Dedifferentiated amniotic fluid mesenchymal stem cell (primary cell): Measurements from ENCODE around the gene TANC1.
A peak's percentile ranks its signal among the peaks of the same experiment; 100 is the strongest.

Experiments used
- DNase-seq: peaks from one replicate; pipeline ENCODE4 v3.0.0-alpha.2; 2016; ENCODE audit errors: extremely low spot score

Gene TANC1

DNA sequence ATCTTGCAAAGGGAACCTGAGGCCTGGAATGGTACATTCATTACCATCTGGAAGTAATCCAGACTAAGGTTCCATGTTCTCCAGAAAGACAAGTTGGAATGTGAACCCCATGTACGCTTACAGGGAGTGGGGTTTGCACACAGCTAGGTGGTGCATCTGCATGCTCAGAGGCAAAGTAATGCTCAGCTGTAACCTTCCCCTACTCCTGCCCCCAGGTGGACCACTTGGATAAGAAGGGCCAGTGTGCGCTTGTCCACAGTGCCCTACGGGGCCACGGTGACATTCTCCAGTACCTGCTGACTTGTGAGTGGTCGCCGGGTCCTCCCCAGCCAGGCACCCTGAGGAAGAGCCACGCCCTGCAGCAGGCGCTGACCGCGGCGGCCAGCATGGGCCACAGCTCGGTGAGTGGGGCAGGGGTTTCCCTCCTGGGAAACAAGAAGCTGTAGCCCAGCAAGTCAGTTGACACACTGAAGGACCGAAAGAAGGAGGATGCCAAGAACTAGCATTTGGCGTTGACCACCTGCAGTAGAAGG lies 228.0 kb downstream of the TANC1 start:
- no peak for DNase-seq

DNA sequence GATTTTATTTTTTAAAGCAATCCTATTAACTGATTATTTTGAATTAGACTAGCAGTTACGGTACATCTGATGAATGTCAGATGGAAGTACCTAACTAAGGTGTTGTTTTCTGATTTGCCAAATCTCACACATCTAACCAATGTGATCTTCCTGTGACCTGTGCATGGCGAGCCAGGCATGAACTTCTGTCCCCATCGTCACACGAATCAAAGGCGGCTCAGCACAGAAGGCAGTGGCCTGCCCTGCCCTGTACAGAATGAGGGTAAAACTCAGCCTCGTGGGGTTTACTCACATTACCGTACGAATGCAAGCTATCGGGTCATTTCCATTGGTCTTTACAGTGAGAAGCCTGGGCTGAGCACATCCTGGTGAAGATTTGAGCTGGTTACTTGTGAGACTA lies 230.8 kb downstream of the TANC1 start:
- no peak for DNase-seq

DNA sequence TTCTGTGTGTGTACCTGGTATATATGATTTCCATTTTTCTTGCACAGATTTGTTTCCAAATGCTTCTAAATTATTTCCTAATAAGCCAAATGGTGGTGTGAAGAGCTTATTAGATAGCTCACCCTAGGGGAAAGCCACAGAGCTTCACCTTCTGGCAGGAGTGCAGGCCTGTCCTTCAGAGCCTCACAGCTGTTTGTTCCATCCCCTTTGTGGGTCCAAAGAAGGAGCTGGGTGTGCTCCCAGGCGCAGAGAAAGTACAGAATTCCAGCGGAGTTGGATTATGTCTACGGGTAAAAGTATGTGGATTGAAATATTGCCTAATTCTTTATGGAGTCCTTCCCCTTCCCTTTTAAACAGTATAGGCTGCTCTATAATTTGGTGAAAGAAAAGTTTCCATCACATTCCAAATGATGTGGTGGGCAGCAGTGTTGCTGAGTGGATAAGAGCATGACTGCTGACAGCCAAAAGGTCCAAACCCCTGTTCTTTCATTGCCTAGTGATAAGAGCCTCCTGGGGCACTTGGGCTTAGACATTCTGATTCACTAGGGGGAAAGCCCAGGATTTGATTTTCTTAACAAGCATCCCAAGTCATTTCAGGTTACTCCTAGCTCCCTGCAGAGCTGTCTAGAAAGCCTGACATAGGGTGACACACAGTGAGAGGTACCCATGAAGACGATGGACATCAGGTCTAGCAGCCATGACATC lies 231.5 kb downstream of the TANC1 start:
- no peak for DNase-seq

DNA sequence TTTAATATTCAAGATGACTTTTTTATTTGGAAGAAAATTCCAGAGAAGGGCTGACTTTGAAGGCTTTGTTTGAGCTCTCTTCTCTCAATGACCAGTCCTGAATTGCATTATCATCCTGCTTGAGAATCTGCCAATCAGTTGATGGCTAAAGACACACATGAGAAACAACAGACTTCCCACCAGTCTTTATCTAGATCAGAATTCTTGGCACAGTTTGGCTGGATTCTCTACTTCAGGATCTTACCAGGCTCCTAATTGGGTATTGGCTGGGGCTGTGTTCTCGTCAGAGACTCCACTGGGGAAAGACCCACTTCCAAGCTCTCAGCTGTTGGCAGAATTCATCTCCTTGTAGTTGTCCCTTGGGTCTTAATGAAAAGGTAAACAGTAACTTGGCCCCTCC lies 232.1 kb downstream of the TANC1 start:
- no peak for DNase-seq

DNA sequence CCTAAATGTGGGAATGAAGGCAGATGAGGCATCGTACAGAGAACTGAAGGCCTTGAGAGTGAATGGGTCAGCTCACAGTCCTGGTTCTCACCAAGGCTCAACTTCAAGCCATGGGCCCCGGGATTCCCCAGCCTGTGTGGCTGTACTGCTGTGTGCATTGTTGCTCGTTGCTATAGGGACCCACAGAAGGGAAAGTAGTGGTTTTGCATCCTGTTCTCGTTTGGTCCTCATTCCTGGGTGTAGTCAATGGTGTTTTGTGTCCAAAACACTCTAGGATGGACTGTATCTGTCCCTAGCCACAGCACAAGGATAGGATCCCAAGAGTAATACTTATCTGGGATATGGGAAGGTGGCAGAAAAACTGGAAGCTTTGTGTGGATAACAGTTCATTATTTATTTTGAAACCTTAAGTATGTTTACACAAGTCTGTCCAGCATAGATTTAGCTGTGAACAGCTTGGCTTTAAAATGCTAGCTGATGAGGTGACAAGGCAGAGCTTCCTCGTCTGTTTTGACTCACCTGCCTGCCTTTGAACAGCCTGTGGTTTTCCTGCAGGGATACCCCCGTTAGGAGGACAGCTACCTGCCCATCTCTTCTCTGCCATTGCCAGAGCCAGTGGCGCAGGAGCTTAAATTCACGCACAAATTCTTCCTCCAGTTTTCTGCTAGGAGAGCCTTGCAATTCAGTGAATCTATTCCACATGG lies 233.1 kb downstream of the TANC1 start:
- DNase-seq: no peak

DNA sequence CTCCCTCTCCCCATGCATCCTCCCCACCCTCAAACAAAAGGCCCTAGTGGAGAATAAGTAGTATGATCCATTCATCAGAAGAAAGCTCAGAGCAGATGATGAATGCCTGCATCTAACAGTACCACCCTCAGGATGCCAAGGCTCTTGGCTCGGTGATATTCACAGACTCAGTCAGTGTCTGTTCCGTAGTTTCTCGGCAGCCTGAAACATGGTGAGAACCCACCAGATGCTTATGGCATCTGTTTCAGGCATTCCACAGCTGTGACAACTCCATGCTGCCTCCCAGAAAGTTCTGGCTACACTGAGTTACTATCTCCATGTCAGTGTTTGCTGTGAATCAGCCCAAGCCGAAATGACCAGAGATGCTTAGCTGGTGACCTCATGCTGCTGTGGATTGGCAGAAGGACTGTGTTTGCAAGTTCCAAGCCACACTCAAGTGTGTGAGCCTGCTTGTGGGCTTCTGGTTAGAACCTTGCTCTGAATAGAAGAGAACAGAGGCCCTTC lies 234.2 kb downstream of the TANC1 start:
- peak; percentile 96 for DNase-seq

DNA sequence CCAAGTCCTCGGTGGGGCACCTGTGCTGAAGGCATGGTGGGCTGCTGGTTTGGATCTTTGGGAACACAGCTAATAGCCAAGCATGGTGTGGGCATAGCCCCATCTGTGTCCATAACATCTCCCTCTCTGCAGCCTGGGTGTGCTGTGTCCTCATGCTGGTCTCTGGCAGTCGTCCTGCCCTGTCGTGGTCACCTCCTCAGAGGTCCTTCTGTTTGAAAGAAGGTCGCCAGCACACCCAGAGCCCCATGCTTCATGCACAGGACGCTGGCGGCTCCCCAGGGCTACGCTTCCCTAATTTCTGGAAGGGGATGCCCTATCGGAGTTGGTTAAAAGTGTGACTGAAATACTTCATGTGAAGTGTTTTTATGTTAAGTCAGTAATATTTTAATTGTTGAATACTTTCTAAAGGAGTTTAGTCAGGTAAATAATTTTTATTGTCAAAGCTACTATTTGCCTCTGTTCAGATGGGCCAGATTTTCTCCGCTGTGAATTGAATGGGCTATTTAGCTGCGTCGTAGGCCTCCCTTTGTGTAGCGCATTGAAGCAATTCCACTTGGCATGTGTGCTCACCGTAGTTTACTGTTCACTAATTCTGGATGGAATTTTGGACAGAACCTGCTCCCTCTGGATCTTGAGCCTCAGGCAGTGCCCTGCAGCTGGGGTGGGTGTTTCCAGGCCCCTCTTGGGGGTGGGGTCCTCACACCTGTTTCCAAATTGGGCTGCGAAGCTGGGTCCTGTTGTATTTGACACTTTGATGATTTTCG lies 236.1 kb downstream of the TANC1 start:
- DNase-seq: no peak

DNA sequence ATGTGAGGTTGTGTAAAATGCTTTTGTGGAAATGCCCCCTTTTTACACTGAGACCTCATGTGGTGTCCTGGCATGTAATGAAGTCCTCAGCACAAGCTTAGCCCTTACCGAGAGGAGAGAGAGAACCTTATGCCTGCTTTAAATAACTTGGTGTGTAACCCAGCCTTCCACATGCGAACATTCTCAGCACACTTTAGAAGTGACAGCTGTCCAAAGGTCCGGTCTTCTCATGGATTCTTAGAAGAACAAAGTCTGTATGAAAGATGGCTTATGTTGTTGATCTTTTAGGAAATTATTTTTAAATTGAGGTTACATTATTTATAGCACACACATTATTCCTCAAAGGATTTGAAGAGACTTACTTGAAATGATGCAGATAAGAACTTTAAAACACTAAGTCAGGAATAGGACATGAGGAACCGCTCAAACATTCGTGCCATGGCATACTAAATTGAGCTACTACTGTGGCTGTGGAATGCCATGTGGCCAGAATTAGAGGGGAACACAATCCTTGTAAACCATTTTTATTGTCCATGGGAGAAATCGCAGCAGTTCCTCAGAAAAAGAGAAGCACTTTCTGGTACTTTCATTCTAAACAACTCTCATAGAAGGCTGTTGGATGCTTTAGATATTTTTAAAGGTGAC lies 238.4 kb downstream of the TANC1 start:
- DNase-seq: no peak

DNA sequence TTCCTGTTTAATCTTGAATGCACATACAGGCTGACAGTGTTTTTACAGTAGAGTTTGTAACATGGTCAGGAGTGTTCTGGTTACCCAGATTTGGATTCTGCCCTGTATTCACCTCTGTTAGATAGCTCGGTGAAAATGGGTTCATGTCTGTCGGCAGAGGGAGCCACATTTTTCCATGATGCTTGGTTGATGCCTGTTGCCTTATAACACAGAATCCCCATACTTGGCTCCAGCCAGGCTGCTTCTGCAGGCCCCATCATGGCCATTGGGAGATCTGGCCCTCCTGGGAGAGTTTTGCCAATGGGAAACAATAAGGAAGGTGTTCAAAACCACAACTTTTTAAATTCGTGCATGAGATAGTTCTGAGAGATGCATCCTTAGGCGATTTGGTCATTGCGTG lies 240.0 kb downstream of the TANC1 start:
- no peak for DNase-seq

DNA sequence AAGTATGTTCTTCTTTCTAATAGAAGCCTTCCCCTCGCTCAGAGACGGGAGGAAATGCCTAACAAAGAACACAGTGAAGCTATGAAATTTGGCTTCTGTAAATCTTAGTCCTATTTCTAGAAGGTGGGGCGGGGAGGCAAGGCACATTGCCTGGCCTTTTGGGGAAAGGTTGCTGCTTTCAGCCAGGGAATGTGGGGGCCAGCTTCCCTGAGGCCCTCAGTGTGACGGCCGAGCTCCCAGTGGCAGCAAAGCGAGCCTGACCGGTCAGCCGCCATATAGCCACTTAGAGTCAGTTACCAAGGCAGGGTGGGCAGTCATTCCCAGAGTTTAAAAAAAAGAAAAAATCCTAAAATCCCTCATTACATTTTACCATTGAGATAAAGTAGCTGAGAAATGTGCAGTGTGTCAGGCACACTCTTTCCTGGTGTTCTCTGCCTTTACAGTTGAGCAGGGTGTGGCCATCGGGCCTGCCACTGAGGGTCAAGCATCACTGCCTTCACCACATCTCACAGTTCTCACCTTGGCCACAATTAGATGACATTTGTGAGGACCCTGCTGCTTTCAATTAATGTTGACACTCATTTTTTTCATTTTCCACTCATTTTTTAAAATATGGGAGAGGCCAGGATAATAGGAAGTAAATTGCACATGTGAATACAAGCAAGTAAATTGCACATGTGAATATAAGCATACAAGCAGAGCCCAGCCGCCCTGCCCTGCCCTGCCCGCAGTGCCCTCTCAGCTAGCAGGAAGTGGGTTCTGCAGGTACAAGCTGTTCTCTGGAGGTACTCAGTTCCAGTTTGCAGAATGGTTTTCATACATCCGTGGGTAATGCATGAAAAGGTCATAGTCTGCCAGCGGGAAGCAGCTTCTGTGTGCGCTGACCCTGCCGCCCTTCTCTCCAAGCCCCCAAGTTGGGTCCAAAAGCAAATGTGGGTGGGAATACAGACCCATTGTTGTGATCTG lies 241.2 kb downstream of the TANC1 start:
- DNase-seq: no peak

DNA sequence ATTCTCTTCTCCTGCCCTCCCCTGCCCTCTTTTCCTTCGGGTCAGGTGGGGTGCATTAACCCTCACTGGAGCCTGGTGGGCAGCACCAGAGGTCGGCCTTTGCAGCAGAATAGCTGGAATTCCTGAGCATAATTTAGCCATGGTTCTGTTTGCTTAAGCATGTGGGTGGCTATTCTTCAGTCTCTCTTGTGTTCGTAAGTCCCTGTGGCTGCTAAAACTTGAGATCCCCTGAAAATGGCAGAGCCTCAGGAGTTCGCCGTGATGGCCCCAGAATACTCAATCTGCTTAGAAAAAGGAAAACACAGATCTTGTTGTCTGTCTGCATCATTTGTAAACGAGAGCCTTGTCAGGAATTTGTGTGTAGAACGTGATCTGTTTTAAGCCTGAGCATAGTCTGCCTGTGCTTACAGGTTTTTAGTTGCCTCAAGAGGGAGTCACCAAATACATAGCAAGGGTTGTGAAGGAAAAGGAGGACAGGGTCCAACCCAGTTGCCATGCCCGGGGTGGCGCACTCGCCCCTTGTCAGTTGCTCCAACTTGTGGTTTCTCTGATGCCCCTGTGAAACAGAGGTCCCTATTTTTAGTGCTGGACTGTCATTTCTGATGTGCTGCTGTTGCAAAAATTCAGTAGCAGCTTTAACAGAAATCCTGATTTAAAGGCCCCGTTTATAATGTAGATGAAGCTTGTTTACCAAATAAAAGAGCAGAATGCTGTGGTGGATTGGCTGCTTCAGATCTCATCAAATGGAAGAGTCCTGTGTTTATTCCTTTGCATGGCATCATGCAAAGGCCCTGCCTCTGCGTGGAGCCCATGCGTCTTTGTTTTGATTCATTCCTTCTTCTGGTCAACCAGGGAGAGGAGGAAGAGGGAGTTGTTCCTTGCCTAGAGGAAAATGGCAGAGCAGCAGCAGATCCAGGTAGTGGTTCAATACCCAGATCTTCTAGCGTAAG lies 243.3 kb downstream of the TANC1 start:
- no peak for DNase-seq

DNA sequence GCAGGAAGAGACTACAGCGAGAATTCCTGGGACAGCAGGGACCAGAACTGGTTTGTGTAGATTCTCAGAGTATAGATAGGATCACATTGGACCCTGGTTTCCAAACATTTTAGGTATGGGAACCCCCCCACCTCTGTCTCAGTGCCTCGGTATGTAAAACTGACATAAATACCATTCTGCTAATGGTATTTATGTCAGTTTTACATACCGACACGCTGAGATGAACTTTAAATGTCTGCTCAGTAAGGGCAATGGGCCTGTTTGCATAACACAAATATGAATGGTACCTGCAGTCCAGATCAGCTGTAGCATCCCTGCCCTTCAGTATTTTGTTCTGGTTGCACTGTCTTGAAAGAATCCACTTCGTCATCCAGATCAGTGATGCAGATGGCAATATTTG lies 244.9 kb downstream of the TANC1 start:
- no peak for DNase-seq

DNA sequence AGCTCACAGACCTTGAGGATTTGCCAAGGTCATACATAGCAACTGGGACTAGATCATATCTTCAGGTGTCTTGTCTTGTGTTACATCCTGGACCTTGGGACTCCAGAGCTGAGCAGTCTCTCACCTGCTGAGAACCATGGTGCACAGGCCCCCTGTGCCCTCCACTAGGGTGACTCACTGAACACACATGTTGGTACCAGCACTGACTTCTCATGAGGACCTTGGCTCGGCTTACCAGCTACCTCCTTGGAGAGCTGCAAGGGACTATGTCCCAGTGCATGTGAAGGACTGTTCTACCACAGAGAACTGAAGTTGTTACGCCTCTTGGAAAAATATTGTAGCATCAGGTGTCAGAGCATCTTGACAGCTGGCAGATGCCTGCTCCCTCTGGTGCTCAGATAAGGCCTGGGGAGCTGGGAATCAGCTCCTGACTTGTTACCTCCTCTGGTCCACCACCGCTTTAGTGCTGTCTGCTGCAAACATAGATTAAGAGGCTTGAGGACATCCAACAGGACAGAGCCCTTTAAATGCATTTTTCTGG lies 246.0 kb downstream of the TANC1 start:
- no peak for DNase-seq

DNA sequence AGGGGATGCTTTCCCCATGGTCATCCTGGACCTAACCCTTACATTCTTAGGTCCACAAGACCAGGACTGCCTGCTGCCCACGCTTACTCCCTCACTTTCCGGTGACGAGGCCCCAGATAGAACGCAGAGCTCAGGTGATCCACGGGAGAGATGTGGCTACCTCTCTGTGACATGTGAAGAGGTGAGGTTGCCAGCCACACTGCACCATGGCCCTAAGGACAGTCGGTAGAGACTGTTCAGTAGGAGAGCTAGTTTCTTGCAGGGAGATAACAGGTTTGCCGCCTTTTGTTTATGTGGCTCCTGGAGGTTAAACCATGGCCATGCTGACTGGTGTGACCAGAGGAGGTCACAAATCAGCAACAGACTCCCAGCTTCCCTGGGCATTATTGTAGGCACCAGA lies 246.7 kb downstream of the TANC1 start:
- DNase-seq: no peak

DNA sequence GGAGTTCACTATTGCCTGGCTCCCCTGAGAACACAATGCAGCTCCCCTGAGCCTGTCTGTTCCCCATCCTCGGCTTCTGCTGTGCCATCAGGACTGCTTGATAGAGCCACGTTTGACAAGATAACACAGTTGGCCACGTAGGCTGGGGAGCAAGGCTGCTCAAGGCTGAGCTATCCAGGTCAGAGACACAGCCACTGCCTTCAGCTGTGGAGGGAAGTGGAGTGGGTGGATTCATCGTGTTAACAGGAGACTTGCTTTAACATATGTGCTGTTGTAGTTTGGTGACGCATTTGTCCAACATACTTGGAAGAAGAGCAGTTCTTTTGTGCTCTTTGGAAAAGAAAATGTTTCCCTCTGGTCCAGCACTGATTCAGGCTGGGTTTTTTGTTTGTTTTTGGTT lies 249.2 kb downstream of the TANC1 start:
- DNase-seq: no peak

DNA sequence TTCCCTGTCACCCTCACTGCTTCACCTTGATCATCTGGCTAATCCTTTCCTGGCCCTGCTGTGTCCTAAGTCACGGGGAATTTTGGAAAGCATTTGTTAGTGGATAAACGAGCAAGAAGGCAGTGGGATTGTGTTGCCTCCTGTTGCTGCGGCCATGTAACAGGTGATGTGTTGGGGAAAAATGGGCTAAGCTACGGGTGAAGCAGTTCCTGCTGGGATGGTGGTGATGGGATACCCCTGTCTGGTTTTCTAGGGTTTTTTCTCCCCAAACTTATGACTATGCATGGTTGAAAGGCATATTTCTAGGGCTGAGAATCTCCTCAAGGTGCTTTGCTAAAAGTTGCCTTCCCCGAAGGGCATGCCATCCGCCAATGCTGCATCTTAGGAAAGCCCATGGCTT lies 249.9 kb downstream of the TANC1 start:
- no peak for DNase-seq

DNA sequence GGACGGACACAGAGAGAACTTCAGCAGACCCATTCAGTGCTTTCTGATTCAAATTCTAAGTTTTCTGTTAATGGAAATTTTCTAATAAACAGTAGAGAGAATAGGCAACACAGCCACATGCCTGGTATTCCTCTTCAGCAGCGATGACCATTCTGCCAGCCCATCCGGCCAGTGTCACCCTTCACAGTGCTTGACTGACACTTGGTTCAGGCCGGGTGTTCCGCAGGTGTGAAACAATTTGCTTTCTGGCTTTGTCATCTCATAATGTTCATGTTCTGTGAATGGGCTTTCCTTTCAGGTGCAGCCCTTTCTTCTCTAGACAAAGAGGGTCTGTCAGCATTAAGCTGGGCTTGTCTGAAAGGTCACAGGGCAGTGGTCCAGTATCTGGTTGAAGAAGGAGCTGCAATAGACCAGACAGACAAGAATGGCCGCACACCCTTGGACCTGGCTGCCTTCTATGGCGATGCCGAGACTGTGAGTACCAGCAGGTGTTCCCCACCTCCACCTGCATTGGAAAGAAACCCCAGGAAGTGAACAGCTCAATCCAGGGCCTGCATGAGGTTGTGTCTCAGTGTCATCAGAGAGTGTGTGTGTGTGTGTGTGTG lies 251.1 kb downstream of the TANC1 start:
- DNase-seq: no peak

DNA sequence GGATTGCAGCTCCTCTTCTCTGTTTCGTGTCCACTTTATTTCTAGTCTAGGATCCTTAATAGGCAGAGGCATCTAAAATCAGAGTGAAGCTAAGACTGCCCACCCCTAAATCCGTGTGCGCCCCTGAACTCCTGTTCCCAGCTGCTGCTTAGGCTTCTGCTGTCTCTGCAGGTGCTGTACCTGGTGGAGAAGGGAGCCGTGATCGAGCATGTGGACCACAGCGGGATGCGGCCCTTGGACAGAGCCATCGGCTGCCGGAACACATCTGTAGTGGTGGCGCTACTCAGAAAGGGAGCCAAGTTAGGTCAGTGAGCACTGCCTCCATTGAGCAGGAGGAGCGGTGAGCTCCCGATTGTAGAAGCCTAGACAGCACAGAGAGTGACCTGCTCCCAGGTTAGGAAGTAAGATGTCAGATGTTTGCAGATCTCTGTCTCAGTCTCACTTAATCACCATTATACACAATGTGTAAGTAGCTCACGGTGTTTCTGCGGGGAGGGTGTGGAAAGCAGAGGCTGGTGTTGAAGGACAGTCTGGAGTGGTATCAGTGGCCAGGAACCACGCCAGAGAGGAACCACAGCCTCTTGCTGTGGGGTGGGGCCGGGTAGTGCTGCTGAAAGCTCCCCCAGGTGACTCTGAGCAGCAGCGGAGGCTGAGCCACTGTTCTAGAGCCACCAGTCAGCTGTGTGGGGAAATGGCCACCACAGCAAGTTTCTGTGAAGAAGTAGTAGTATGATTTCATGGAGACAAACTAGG lies 255.8 kb downstream of the TANC1 start:
- DNase-seq: no peak
